ENCODE data around the gene TAF11L13.

Gene TAF11L13

GRCh38 chr5:17680737-17681136 is 48.8 kb downstream of the TAF11L13 start:
- DNase-seq = no peak
